ENCODE measurements around the gene INTS2. TPM values are rescaled to one million over a fixed set of nuclear protein-coding genes. Genes with fewer than 3 reads are reported as not detected.

The INTS2 gene
- total and polyA plus RNA-seq, 4 donors: 2.4 to 18.5 (median 8.5) TPM

GRCh38 chr17:61884864-61885263 lies 42.9 kb downstream of the INTS2 start:
- Histone ChIP-seq H3K27me3 (ENCODE audit: control insufficient read depth in 3 of 3, insufficient read depth in 3 of 3, low read length in 2 of 3) (no peaks in the 10 kb centered on the region), H3K9me3 (ENCODE audit: control insufficient read depth in 4 of 4, insufficient read depth in 3 of 4, low read length in 3 of 4) (no peaks in the 10 kb centered on the region), H3K4me3 (no peak overlapping the region), H3K9ac (ENCODE audit: insufficient read depth in 1 of 2, low read length in 2 of 2) (no peak overlapping the region), H3K27ac (ENCODE audit: low read depth in 1 of 2, low read length in 1 of 2) (no peak overlapping the region), H3K36me3 (ENCODE audit: control insufficient read depth in 4 of 4, insufficient read depth in 4 of 4, low read length in 4 of 4) (peaks cover 0 to 15% (median 10%) of the 10 kb centered on the region in 4 donors), H3K4me1 (ENCODE audit: control insufficient read depth in 5 of 5, insufficient read depth in 5 of 5, low read length in 5 of 5) (no peaks in the 10 kb centered on the region)
- ATAC-seq (ENCODE audit: insufficient read depth, low FRiP score) (no peak), DNase-seq (no peak)
- no peak for TF ChIP-seq CTCF (IDR thresholded peaks at IDR 0.05; ENCODE audit: control extremely low read depth, extremely low read depth)
- WGBS, 2 donors: 96% methylated on average over 3 of the region's 3 CpGs

GRCh38 chr17:61880589-61881102 lies 47.1 kb downstream of the INTS2 start:
- ATAC-seq (ENCODE audit: insufficient read depth, low FRiP score) (no peak), DNase-seq (no peak)
- Histone ChIP-seq H3K36me3 (ENCODE audit: control insufficient read depth in 4 of 4, insufficient read depth in 4 of 4, low read length in 4 of 4) (peaks cover 0 to 12% (median 7%) of the 10 kb centered on the region in 4 donors), H3K4me3 (no peak overlapping the region), H3K27me3 (ENCODE audit: control insufficient read depth in 3 of 3, insufficient read depth in 3 of 3, low read length in 2 of 3) (no peaks in the 10 kb centered on the region), H3K9ac (ENCODE audit: insufficient read depth in 1 of 2, low read length in 2 of 2) (no peak overlapping the region), H3K9me3 (ENCODE audit: control insufficient read depth in 4 of 4, insufficient read depth in 3 of 4, low read length in 3 of 4) (no peaks in the 10 kb centered on the region), H3K4me1 (ENCODE audit: control insufficient read depth in 5 of 5, insufficient read depth in 5 of 5, low read length in 5 of 5) (no peaks in the 10 kb centered on the region), H3K27ac (ENCODE audit: low read depth in 1 of 2, low read length in 1 of 2) (no peak overlapping the region)
- no peak for TF ChIP-seq CTCF (IDR thresholded peaks at IDR 0.05; ENCODE audit: control extremely low read depth, extremely low read depth)
- WGBS, 2 donors: 95 to 97% methylated on average over 4 of the region's 4 CpGs

- Histone ChIP-seq H3K9me3 (ENCODE audit: control insufficient read depth in 4 of 4, insufficient read depth in 3 of 4, low read length in 3 of 4) (no peaks in the 10 kb centered on the region), H3K27me3 (ENCODE audit: control insufficient read depth in 3 of 3, insufficient read depth in 3 of 3, low read length in 2 of 3) (no peaks in the 10 kb centered on the region), H3K27ac (ENCODE audit: low read depth in 1 of 2, low read length in 1 of 2) (no peak overlapping the region), H3K36me3 (ENCODE audit: control insufficient read depth in 4 of 4, insufficient read depth in 4 of 4, low read length in 4 of 4) (peaks cover 0 to 12% (median 5%) of the 10 kb centered on the region in 4 donors), H3K9ac (ENCODE audit: insufficient read depth in 1 of 2, low read length in 2 of 2) (no peak overlapping the region), H3K4me3 (no peak overlapping the region), H3K4me1 (ENCODE audit: control insufficient read depth in 5 of 5, insufficient read depth in 5 of 5, low read length in 5 of 5) (no peaks in the 10 kb centered on the region)
- ATAC-seq (ENCODE audit: insufficient read depth, low FRiP score) (no peak), DNase-seq (no peak)
- WGBS, 2 donors: 95 to 97% methylated on average over 3 of the region's 3 CpGs
- no peak for TF ChIP-seq CTCF (IDR thresholded peaks at IDR 0.05; ENCODE audit: control extremely low read depth, extremely low read depth)
Observed at GRCh38 chr17:61878984-61879612, 48.7 kb downstream of the INTS2 start.

Data from lung (tissue), 12 donors.